GF-D8 (cell line): ENCODE measurements around the gene GSTCD.
A peak's percentile ranks its signal among the peaks of the same experiment; 100 is the strongest.
"Not testable (repeated sequence)": the region's sequence is repeated elsewhere in the genome, so short reads cannot be mapped to it uniquely, and the experiment has no call there.

ENCODE experiments used
- DNase-seq: peaks from one replicate; lab custom pipeline; 2025; lab: John Stamatoyannopoulos, UW

GSTCD gene

DNA sequence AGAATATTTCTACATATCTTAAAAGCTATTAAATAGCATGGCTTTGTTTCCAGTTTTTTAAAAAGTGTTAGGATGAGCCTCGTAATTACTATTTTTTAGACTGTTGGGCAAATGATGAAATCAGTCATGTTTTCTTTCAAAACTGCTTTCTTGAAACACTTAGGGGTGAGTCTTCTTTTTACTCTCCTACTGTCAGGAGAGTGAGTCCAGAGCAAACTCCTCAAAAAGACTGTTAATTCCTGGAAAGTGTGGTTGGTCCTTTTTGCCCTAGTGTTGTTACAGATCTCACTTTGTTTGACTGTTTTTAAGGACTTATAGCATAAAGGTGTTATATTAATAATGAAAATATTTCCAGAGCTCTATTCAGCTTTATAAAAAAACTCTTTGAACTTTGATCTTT is 6.3 kb downstream of the GSTCD start:
- peak; percentile 35 for DNase-seq

- DNase-seq = peak; percentile 27
Observed at GRCh38 chr4:105715692-105716278, 7.2 kb downstream of the GSTCD start.

GRCh38 chr4:105719204-105719603 is 10.6 kb downstream of the GSTCD start:
- DNase-seq = no peak

GRCh38 chr4:105725623-105726022 is 17.0 kb downstream of the GSTCD start:
- DNase-seq = no peak

DNA sequence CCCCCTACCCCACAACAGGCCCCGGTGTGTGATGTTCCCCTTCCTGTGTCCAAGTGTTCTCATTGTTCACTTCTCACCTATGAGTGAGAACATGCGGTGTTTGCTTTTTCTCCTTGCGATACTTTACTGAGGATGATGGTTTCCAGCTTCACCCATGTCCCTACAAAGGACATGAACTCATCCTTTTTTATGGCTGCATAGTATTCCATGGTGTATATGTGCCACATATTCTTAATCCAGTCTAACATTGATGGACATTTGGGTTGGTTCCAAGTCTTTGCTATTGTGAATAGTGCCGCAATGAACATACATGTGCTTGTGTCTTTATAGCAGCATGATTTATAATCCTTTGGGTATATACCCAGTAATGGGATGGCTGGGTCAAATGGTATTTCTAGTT is 21.3 kb downstream of the GSTCD start:
- not testable (repeated sequence) for DNase-seq

DNA sequence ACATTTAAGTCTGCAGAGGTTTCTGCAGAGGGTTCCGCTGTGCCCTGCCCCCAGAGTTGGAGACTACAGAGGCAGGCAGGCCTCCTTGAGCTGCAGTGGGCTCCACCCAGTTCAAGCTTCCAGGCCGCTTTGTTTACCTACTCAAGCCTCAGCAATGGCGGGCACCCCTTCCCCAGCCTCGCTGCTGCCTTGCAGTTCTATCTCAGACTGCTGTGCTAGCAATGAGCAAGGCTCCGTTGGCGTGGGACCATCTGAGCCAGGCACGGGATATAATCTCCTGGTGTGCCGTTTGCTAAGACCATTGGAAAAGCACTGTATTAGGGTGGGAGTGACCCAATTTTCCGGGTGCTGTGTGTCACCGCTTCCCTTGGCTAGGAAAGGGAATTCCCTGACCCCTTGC is 26.6 kb downstream of the GSTCD start:
- not testable (repeated sequence) for DNase-seq

- no peak for DNase-seq
Observed at GRCh38 chr4:105741548-105741947, 33.0 kb downstream of the GSTCD start.

GRCh38 chr4:105748222-105748621 is 39.6 kb downstream of the GSTCD start:
- DNase-seq = no peak

GRCh38 chr4:105751718-105752299 is 43.2 kb downstream of the GSTCD start:
- DNase-seq = no peak

DNA sequence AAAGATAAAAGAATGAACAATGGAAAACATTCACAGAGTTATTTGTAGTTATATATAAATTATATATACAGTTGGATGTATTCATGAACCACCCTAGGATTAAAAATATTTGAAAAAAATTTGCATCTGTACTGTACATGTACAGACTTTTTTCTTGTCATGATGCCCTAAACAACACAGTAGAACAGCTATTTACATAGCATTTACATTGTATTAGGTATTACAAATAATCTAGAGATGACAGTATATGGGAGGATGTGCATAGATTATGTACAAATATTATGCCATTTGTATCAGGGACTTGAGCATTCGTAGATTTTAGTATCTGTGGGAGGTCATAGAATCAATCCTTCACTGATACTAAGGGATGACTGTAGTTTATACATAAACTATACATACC is 44.8 kb downstream of the GSTCD start:
- no peak for DNase-seq

GRCh38 chr4:105755375-105755774 is 46.8 kb downstream of the GSTCD start:
- DNase-seq = no peak

- DNase-seq = no peak
Observed at GRCh38 chr4:105758958-105759357, 50.4 kb downstream of the GSTCD start.

DNA sequence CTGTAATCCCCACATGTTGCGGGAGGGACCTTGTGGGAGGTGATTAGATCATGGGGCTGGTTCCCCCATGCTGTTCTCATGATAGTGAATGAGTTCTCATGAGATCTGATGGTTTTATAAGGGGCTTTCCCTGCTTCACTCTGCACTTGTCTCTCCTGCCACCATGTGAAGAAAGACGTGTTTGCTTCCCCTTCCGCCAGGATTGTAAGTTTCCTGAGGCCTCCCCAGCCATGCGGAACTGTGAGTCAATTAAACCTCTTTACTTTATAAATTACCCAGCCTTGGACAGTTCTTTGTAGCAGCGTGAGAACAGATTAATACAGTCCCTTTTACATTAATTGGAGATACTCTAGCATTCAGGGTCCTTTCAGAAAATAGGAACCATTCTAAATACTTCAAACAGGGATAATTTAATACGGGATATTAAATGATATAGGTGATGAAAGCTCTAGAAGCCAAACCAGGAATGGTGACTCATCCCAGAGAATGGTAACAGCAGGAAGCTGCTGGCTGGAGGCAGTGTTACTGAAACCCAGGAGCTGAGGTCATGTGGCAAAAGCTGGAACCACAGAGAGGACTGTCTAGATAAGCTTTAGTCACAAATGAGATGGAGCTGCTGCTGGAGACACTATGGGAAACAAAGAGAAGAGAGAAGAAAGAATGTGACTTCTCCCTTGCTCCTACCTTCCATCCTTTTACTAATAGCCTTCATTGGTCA is 57.3 kb downstream of the GSTCD start:
- DNase-seq = no peak

DNA sequence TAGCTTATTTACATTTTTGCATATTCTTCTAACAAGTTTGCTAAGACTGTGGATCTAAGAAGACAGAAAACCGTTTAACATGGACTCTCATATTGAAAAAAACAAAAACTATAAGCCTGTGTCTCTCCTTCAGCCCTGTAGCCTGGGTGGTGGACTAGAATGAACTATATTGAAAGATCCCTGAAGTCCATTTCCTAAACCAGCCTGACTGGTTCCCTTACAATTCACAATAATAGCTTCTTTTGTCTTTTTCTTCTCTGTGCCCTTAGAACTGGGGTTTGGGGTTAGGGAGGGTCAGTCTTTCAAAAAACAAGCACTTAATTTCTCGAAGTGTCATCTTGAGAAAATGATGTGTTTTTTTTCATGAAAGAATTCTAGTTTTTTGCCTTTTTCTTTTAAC is 59.0 kb downstream of the GSTCD start:
- DNase-seq = no peak

DNA sequence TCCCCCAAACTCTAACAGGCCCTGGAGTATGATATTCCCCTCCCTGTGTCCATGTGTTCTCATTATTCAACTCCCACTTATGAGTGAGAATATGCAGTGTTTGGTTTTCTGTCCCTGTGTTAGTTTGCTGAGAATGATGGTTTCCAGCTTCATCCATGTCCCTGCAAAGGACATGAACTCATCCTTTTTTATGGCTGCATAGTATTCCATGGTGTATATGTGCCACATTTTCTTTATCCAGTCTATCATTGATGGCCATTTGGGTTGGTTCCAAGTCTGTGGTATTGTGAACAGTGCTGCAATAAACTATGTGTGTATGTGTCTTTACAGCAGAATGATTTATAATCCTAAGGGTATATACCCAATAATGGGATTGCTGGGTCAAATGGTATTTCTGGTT is 61.9 kb downstream of the GSTCD start:
- not testable (repeated sequence) for DNase-seq

DNA sequence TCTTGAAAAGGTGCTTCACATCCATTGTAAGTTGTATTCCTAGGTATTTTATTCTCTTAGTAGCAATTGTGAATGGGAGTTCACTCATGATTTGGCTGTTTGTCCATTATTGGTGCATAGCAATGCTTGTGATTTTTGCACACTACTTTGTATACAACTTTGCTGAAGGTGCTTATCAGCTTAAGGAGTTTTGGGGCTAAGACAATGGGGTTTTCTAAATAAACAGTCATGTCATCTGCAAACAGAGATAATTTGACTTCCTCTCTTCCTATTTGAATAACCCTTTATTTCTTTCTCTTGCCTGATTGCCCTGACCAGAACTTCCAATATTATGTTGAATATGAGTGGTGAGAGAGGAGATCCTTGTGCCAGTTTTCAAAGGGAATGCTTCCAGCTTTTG is 63.5 kb downstream of the GSTCD start:
- not testable (repeated sequence) for DNase-seq

- not testable (repeated sequence) for DNase-seq
Observed at GRCh38 chr4:105775760-105776415, 67.3 kb downstream of the GSTCD start.

- DNase-seq = no peak
Observed at GRCh38 chr4:105780176-105780575, 71.6 kb downstream of the GSTCD start.

- DNase-seq = no peak
Observed at GRCh38 chr4:105784761-105785160, 76.2 kb downstream of the GSTCD start.

DNA sequence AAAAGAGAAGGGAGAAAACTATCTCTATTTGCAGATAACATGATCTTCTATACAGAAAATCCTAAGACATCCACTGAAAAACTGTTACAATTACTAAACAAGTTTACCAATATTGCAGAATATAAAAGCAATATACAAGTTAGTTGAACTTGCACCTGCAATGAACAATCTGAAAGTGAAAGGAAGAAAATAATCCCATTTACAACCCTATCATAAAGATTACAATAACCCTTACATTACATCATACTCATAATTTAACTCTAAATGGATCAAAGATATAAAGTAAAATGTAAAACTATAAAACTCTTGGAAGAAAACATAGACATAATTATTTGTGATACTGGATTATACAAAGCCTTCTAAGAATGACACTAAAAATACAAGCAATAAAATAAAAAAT is 77.2 kb downstream of the GSTCD start:
- no peak for DNase-seq

DNA sequence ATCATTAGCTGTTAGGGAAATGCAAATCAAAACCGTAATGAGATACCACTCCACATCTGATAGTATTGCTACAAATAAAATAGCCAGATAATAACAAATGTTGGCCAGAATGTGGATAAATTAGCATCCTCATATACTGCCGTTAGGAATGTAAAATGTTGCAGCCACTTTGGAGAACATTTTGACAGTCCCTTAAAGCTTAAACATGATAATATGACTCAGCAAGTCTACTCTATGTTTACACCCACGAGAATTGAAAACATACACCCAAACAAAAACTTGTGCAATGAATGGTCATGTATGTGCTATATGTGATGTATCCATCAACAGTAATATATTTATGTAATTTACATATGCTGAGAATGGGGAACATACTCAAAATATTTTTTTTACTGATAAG is 78.2 kb downstream of the GSTCD start:
- no peak for DNase-seq

DNA sequence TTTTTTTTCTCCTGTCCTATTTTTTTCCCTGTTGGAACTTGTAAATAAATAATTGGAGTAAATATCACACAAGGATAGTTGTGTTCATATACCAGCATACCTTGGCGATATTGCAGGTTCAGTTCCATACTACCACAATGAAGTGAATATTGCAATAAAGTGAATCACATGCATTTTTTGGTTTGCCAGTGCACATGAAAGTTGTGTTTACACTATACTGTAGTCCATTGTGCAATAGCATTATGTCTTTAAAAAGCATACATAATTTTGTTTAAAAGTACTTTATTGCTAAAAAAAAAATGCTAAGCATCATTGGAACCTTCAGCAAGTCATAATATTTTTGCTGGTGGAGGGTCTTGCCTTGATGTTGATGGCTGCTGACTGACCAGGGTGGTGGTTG is 88.6 kb downstream of the GSTCD start:
- DNase-seq = no peak

DNA sequence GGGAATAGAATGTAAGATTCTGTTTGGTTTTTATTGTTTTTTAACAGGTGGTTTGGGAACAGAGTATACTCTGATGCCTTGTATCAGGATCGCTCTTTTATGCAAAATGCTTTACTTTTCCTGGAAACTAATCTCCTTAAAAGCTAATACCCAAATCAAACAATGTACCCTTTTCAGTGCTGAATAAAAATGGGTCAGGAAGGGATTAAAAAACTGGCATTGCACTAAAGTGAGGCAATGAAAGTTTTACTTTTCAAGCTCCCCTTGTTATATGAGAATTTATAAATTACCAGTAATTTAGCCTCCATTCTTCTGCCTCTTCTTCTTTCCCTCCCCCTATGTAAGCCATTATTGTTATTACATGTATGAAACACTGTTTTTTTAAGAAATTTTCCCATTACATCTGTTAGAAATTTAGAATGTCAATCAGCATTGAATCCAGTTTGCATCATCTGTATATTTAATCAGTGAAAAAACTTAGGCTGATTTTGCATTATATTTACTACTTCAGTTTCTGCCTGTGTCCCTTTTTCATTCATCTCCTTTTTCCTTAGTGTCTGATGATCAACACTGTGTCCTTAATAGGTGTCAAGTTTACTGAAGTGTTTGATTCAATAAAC is 97.0 kb downstream of the GSTCD start:
- no peak for DNase-seq
